Large intestine (tissue), 3 donors: ENCODE data around the gene NT5C2. TPM values are rescaled to one million over a fixed set of nuclear protein-coding genes. Genes with fewer than 3 reads are reported as not detected.
"Not testable (repeated sequence)": the region's sequence is repeated elsewhere in the genome, so short reads cannot be mapped to it uniquely, and the experiment has no call there.

Source experiments
- DNase-seq, 2 donors: peaks; one replicate each; pipeline versions ENCODE4 v3.0.0 to v3.0.0-alpha.2; 2013
- H3K27ac ChIP-seq: one replicate; pipeline ENCODE4 v1.5.1; 2013; ENCODE audit warnings: low read length
- H3K27me3 ChIP-seq: 2 replicates; pipeline ENCODE4 v1.6.1; 2013; ENCODE audit warnings: low read length; ENCODE audit not compliant: control insufficient read depth, insufficient read depth
- H3K36me3 ChIP-seq: 2 replicates; pipeline ENCODE4 v1.6.1; 2013; ENCODE audit warnings: low read length; ENCODE audit not compliant: control insufficient read depth, insufficient read depth
- H3K4me1 ChIP-seq: one replicate; pipeline ENCODE4 v1.6.1; 2013; ENCODE audit warnings: low read length; ENCODE audit not compliant: control insufficient read depth, insufficient read depth
- H3K4me3 ChIP-seq: one replicate; pipeline ENCODE4 v1.5.1; 2013; ENCODE audit warnings: low read length
- H3K9me3 ChIP-seq: one replicate; pipeline ENCODE4 v1.6.1; 2013; ENCODE audit warnings: mild to moderate bottlenecking, low read depth, low read length, moderate library complexity; ENCODE audit not compliant: control insufficient read depth
- WGBS: methylation state at CpG from one replicate; pipeline ENCODE4 v1.1.5; 2013; ENCODE audit warnings: low lambda C conversion rate; ENCODE audit not compliant: insufficient coverage; 5-methylcytosine and 5-hydroxymethylcytosine counted together
- polyA plus RNA-seq: library from polyadenylated mRNA; unstranded; fragments of 120-200 nt; gene quantifications from one replicate; pipeline ENCODE4 v1.2.1, GENCODE V29; 2013

The NT5C2 gene
- polyA plus RNA-seq, 1 donor: 63.9 TPM

DNA sequence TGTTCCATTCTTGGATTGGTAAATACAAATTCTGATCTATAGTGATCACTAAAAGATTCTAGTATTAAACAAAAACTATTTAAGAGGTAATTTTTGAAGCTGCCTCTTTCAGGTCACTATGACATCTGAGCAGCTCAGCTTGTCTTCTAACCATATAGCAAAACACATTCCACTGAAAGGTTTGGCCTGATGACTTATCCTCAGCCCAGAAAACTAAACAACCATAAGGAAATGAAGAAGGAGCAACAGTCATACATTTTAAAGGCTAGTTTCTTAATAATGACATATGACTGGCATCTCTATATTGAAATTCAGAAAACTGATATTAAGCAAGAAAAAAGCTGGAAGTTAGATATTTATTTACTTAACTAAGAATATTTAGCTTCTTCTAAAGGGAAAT lies 24.6 kb downstream of the NT5C2 start:
- no peaks in the 10 kb centered on the region for H3K27me3 ChIP-seq
- peaks cover 5% of the 10 kb centered on the region for H3K9me3 ChIP-seq
- no peak for DNase-seq
- no peak overlapping the region for H3K4me3 ChIP-seq
- peaks cover 38% of the 10 kb centered on the region for H3K36me3 ChIP-seq
- H3K27ac ChIP-seq: no peak overlapping the region
- no peaks in the 10 kb centered on the region for H3K4me1 ChIP-seq

DNA sequence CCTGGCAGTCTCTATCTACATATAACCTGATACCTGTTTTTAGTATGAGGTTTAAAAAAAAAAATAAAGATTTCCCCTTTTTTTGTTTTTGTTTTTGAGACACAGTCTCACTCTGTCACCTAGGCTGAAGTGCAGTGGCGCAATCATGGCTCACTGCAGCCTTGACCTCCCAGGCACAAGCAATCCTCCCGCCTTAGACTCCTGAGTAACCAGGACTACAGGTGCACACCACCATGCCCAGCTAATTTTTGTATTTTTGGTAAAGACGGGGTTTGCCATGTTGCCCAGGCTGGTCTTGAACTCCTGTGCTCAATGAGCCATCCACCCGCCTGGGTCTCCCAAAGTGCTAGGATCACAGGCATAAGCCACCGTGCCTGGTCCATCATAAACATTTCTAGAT lies 25.5 kb downstream of the NT5C2 start:
- not testable (repeated sequence) for H3K4me3 ChIP-seq, H3K27me3 ChIP-seq, H3K27ac ChIP-seq, H3K4me1 ChIP-seq, H3K9me3 ChIP-seq, DNase-seq
- peaks cover 29% of the 10 kb centered on the region for H3K36me3 ChIP-seq
- WGBS: no CpG with 5 or more reads among the region's 5 CpGs

DNA sequence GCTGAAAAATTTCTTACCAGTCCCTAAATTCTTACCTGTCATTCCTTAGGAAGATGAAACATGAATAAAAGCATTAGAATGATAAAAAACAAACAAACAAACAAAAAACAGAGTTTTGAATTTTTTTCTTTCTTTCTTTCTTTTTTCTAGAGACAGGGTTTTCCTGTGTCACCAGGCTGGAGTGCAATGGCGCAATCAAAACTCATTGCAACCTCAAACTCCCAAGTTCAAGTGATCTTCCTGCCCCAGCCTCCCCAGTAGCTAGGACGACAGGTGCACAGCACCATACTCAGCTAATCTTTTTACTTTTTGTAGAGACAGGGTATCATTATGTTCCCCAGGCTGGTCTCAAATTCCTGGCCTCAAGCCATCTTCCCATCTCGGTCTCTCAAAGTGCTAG lies 26.5 kb downstream of the NT5C2 start:
- Histone ChIP-seq H3K27me3 (no peaks in the 10 kb centered on the region), H3K4me1 (no peaks in the 10 kb centered on the region), H3K27ac (no peak overlapping the region), H3K36me3 (peaks cover 23% of the 10 kb centered on the region), H3K4me3 (no peak overlapping the region), H3K9me3 (peaks cover 5% of the 10 kb centered on the region)
- 100% methylated on average over 1 of the region's 3 CpGs for WGBS
- DNase-seq: no peak

DNA sequence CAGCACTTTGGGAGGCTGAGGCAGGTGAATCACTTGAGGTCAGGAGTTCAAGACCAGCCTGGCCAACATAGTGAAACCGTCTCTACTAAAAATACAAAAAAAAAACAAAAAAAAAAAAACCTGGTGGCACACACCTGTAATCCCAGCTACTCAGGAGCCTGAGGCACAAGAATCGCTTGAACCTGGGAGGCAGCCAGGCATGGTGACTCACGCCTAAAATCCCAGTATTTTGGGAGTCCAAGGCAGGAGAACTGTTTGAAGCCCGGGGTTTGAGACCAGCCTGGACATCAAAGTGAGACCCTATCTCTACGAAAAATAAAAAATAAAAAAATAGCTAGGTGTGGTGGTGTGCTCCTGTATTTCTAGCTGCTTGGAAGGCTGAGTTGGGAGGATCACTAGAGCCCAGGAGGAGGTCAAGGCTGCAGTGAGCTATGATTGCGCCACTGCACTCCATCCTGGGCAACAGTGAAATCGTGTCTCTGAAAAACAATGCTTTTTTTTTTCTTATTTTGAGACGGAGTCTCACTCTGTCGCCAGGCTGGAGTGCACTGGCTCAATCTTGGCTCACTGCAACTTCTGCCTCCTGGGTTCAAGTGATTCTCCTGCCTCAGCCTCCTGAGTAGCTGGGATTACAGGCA lies 29.2 kb downstream of the NT5C2 start:
- DNase-seq, H3K27me3 ChIP-seq, H3K4me1 ChIP-seq, H3K9me3 ChIP-seq, H3K36me3 ChIP-seq, H3K4me3 ChIP-seq, H3K27ac ChIP-seq: not testable (repeated sequence)
- 100% methylated on average over 5 of the region's 9 CpGs for WGBS

DNA sequence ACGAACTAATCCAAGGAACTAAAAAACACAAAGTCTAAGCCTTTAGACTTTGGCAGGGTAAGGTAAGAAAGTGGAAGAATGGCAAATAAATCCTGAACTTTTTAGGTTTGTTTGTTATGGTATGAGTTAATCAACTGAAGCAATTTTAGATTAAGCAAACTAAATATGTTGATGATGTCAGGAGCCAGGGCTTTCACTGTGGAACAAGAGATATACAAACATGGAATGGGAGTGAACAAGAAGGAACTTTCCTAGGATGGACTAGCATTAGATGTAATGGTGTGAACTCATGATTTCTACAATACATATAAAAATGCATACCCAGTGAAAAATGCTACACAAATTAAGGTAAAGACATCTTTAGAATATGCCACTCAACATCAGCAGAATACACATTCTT lies 35.8 kb downstream of the NT5C2 start:
- Histone ChIP-seq H3K9me3 (no peaks in the 10 kb centered on the region), H3K4me3 (no peak overlapping the region), H3K27me3 (no peaks in the 10 kb centered on the region), H3K27ac (no peak overlapping the region), H3K36me3 (peaks cover 2% of the 10 kb centered on the region), H3K4me1 (peaks cover 3% of the 10 kb centered on the region)
- WGBS: 100% methylated on average over 1 of the region's 1 CpG
- no peak for DNase-seq

DNA sequence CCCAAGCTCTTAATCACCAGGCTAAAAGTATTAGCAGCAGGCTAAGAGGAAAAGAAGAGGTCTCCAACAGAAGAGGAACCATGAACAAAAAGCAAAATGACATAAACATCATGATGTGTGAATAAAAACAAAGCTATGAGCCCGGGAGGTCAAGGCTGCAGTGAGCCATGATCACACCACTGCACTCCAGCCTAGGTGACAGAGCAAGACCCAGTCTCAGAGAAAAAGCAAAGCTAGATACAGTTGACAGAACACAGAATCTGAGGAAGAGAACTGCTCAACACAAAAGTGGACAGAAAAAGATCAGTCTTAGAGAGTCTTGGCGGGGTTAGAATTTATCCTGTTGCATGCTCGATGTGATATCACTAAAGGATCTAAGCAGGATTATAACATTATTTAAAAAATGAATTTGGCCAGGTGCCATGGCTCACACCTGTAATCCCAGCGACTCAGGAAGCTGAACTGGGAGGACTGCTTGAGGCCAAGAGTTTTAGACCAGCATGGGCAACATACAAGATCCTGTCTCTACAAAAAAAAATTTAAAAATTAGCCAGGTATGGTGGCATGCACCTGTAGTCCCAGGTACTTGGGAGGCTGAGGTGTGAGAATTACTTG lies 37.5 kb downstream of the NT5C2 start:
- no peak for DNase-seq
- H3K4me3 ChIP-seq: no peak overlapping the region
- WGBS: no CpG with 5 or more reads among the region's 4 CpGs
- peaks cover 3% of the 10 kb centered on the region for H3K4me1 ChIP-seq
- H3K9me3 ChIP-seq: no peaks in the 10 kb centered on the region
- no peak overlapping the region for H3K27ac ChIP-seq
- peaks cover 2% of the 10 kb centered on the region for H3K36me3 ChIP-seq
- H3K27me3 ChIP-seq: no peaks in the 10 kb centered on the region

DNA sequence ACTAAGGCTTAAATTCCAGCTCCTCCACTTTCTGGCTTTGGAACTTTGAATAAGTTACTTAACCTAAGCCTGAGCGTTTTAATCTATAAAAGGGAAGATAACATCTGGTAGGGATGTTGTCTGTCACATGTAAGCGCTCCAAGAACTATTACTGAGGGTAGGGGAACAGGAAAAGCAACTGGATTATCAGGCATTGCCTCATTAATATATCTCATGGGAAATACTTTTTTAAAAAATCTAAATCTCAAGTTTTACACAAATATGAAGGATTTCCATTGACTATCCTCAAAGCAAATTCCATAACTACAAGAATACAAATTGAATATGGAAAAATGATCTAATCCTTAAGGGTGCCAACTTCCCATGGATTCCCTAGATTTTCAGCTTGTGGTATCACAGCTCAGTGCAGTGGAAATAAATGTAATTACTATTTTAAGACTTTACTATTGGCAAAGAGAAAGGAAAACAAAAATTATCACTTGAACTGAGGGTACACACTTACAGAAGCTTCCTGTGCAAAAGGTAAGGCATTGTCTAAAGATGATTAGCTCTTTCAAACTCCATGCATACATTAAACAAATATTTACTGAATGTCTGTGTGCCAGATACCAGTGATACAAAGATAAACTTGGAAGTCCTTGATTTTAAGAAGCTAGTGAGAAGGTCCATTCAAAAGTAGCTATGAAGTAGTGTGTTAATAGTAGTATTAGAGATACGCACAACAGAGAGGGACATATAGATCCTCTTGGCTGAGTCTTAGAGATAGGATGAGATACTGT lies 38.4 kb downstream of the NT5C2 start:
- DNase-seq: peak in 1 of 2 donors; percentile 30
- H3K9me3 ChIP-seq: no peaks in the 10 kb centered on the region
- H3K4me3 ChIP-seq: no peak overlapping the region
- WGBS: 86% methylated on average over 1 of the region's 3 CpGs
- peaks cover 2% of the 10 kb centered on the region for H3K36me3 ChIP-seq
- peaks cover 3% of the 10 kb centered on the region for H3K4me1 ChIP-seq
- peak overlapping the region; percentile 31 for H3K27ac ChIP-seq
- no peaks in the 10 kb centered on the region for H3K27me3 ChIP-seq

DNA sequence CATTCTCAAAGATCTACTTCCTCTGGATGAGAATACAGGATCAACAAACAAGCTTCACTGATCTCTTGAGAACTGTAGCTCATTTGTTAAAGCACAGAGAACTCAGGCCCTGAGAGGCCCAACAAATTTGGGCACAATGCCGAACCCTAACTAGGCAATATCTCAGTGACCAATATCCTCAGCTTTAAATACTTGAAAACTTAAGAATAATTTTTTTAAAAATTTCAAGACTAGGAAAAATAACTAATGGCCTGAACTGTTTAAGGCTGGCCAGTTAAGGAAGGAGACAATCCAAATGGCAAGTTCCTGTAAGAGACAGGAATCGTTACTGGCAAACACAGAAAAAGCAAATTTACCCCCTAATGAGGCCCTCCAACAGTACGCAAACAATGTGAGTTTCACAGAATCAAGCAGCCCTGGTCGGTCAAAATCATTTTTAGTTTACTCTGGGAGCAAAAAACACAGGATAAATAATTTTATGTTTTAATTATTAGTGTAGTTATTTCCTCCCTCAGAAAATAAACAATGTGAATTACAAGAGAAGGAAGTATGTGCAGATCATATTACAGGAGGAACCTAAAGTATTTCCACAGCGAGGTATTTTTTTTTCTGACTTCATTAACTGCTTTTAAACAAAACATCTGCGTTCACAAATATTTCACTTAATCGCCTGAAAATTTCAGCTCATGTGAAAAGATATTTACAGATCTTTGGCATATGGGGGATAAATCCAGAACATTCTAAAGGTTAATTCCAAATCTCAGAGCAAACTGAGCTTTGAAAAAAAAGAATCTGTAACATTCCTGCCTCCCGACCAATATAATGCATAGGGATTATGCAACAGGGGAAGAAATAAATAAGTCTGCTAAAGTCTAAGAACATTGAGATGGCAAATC lies 39.5 kb downstream of the NT5C2 start:
- peak overlapping the region; percentile 31 for H3K27ac ChIP-seq
- peaks cover 3% of the 10 kb centered on the region for H3K4me1 ChIP-seq
- no peak overlapping the region for H3K4me3 ChIP-seq
- peak in 1 of 2 donors; percentile 15 for DNase-seq
- no peaks in the 10 kb centered on the region for H3K9me3 ChIP-seq
- peaks cover 2% of the 10 kb centered on the region for H3K36me3 ChIP-seq
- no peaks in the 10 kb centered on the region for H3K27me3 ChIP-seq
- WGBS: 43% methylated on average over 4 of the region's 8 CpGs

DNA sequence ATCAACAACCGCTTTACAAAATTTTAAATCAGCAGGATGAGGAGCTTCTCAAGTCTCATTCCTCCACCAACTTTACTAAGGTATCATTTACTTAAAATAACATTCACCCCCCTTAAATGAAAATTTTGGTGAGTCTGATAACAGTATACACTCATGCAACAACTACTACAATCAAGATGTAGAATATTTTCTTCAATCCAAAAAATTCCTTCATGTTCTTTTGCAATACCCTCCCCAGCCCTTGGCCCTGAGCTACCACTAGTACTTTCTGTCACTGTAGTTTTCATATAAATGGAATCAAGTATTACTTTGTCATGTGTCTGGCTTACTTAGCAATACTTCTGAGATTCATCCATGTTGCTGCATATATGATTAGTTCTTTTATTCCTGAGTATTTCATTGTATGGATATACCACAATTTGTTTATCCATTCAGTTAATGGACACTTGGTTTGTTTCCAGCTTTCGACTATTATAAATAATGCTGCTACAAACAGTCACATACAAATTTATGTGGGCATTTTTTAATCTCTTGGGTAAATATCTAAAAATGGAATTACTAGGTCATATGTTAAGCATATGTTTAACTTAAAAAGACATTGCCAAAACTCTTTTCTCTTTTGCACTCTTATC lies 43.0 kb downstream of the NT5C2 start:
- H3K27ac ChIP-seq: no peak overlapping the region
- no peaks in the 10 kb centered on the region for H3K36me3 ChIP-seq
- WGBS: no CpG with 5 or more reads among the region's 2 CpGs
- peaks cover 3% of the 10 kb centered on the region for H3K4me1 ChIP-seq
- no peak for DNase-seq
- no peaks in the 10 kb centered on the region for H3K27me3 ChIP-seq
- H3K4me3 ChIP-seq: no peak overlapping the region
- H3K9me3 ChIP-seq: no peaks in the 10 kb centered on the region

DNA sequence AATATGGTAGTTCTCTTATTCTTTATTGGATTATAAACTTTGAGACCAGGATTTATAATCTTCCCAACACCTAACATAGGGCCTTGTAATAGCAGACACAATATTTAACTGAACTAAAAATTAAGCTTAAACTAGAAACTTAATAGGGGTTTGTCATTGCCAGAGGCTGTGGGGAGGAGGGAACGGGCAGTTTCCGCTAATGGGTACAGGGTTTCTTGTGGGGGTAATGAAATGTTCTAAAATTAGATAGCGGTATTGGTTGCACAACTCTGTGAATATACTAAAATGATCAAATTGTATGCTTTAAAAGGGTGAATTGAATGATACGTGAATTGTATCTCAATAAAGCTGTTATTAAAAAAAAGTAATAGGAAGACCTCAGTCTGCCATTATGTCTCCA lies 45.4 kb downstream of the NT5C2 start:
- no peaks in the 10 kb centered on the region for H3K9me3 ChIP-seq
- no peaks in the 10 kb centered on the region for H3K36me3 ChIP-seq
- H3K27me3 ChIP-seq: no peaks in the 10 kb centered on the region
- H3K27ac ChIP-seq: no peak overlapping the region
- no peaks in the 10 kb centered on the region for H3K4me1 ChIP-seq
- H3K4me3 ChIP-seq: no peak overlapping the region
- DNase-seq: no peak
- no CpG with 5 or more reads among the region's 4 CpGs for WGBS
